Ascending aorta (tissue), 2 donors: ENCODE data around the gene KCNIP1. TPM values are rescaled to one million over a fixed set of nuclear protein-coding genes. Genes with fewer than 3 reads are reported as not detected.

Experiments used
- DNase-seq, 2 donors: peaks; one replicate each; pipeline ENCODE4 v3.0.0-alpha.2; 2019; ENCODE audit warnings: low spot score in 2 of 2
- H3K27ac ChIP-seq, 2 donors: fragments of 200-600 bp; sonication (generic); one replicate each; pipeline ENCODE4 v1.5.1; 2016 to 2017; ENCODE audit warnings: mild to moderate bottlenecking in 1 of 2
- H3K27me3 ChIP-seq: fragments of 200-600 bp; sonication (generic); one replicate; pipeline ENCODE4 v1.5.1; 2017
- H3K36me3 ChIP-seq, 2 donors: fragments of 200-600 bp; sonication (generic); one replicate each; pipeline ENCODE4 v1.5.1; 2016
- H3K4me1 ChIP-seq, 2 donors: fragments of 200-600 bp; sonication (generic); one replicate each; pipeline ENCODE4 v1.5.1; 2016 to 2017; ENCODE audit warnings: mild to moderate bottlenecking in 1 of 2
- H3K4me3 ChIP-seq, 2 donors: fragments of 200-600 bp; sonication (generic); one replicate each; pipeline ENCODE4 v1.5.1; 2016 to 2017; ENCODE audit warnings: mild to moderate bottlenecking in 1 of 2
- H3K9me3 ChIP-seq, 2 donors: fragments of 200-600 bp; sonication (generic); one replicate each; pipeline ENCODE4 v1.5.1; 2016
- CTCF ChIP-seq, 3 experiments: fragments of 200-600 bp in 2 of 3; fragments of 450-650 bp in 1 of 3; sonication (generic) in 2 of 3; IDR thresholded peaks; one replicate each; pipeline ENCODE4 v1.5.1; 2016 to 2019; ENCODE audit warnings: antibody characterized with exemption in 3 of 3, mild to moderate bottlenecking in 1 of 3, moderate library complexity in 1 of 3
- intact Hi-C: fragments of 100-400 bp; cut with DNase I; formaldehyde crosslinking; loops from one replicate; pipeline ENCODE4 v1.15.1; 2023
- total RNA-seq: library from RNA; depleted of rRNA; stranded (reverse); fragments of >200 nt; gene quantifications from one replicate; pipeline ENCODE4 v1.1.0, GENCODE V29; 2016

KCNIP1 gene
- total RNA-seq, 1 donor from 2014 or later = not detected

DNA sequence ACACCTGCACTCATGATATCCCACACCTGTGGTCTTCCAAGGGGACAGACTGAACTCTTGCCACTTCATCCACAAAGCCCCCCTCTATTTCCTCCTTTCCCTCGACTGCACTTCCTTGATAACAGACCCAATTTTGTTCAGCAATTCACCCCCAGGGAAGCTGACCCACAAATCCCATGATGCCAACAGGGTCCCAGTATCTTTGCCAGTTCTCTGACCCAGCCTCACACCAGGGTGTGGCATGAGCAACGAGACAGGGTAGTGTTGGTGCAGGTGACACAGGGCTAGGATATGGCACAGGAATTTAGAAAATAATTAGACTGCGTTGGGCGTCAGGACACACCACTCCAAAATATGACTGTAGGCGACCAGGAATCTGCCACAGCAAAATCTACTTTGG is 30.2 kb upstream of the KCNIP1 start:
- H3K4me3 ChIP-seq = no peak overlapping the region
- intact Hi-C loops = no loop called here
- H3K27ac ChIP-seq = no peak overlapping the region
- H3K9me3 ChIP-seq = no peaks in the 10 kb centered on the region
- no peak for DNase-seq
- no peak for TF ChIP-seq CTCF (IDR thresholded peaks at IDR 0.05)
- no peaks in the 10 kb centered on the region for H3K4me1 ChIP-seq
- H3K36me3 ChIP-seq = no peaks in the 10 kb centered on the region
- no peaks in the 10 kb centered on the region for H3K27me3 ChIP-seq

DNA sequence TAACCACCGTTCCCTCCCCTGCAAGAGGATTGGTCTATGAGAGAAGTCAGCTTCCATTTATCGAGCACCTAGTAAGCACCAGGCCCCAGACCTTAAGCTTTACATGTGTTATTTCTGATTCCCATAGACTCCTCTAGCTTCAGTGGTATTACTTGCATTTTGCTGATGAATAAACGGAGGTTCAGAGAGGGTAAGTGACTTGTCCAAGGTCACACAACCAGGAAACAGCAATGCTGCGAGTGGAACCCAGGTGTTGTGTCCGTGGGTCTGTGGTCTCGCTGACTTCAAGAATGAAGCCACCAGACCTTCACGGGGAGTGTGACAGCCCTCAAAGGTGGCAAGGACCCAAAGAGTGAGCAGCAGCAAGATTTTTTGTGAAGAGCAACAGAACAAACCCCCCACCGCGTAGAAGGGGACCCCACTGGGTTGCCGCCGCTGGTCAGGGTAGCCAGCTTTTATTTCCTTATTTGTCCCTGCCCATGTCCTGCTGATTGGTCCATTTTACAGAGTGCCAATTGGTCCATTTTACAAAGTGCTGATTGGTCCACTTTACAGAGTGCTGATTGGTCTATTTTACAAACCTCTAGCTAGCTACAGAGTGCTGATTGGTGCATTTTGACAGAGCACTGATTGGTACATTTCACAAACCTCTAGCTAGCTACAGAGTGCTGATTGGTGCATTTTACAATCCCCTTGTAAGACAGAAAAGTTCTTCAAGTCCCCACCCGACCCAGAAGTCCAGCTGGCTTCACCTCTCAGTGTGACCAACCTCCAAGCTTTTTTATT is 29.1 kb upstream of the KCNIP1 start:
- Histone ChIP-seq H3K9me3 (no peaks in the 10 kb centered on the region), H3K4me3 (no peak overlapping the region), H3K36me3 (no peaks in the 10 kb centered on the region), H3K4me1 (no peaks in the 10 kb centered on the region), H3K27ac (no peak overlapping the region), H3K27me3 (no peaks in the 10 kb centered on the region)
- DNase-seq = no peak
- intact Hi-C loops = no loop called here
- no peak for TF ChIP-seq CTCF (IDR thresholded peaks at IDR 0.05)

GRCh38 chr5:170475294-170476000 is 28.4 kb upstream of the KCNIP1 start:
- Histone ChIP-seq H3K4me1 (no peaks in the 10 kb centered on the region), H3K4me3 (no peak overlapping the region), H3K27me3 (no peaks in the 10 kb centered on the region), H3K27ac (no peak overlapping the region), H3K36me3 (no peaks in the 10 kb centered on the region), H3K9me3 (no peaks in the 10 kb centered on the region)
- no peak for TF ChIP-seq CTCF (IDR thresholded peaks at IDR 0.05)
- no peak for DNase-seq
- intact Hi-C loops = no loop called here

GRCh38 chr5:170476704-170477103 is 27.1 kb upstream of the KCNIP1 start:
- TF ChIP-seq CTCF (IDR thresholded peaks at IDR 0.05) = no peak
- Histone ChIP-seq H3K4me3 (no peak overlapping the region), H3K27ac (no peak overlapping the region), H3K27me3 (no peaks in the 10 kb centered on the region), H3K36me3 (no peaks in the 10 kb centered on the region), H3K9me3 (no peaks in the 10 kb centered on the region), H3K4me1 (no peaks in the 10 kb centered on the region)
- intact Hi-C loops = no loop called here
- DNase-seq = no peak

DNA sequence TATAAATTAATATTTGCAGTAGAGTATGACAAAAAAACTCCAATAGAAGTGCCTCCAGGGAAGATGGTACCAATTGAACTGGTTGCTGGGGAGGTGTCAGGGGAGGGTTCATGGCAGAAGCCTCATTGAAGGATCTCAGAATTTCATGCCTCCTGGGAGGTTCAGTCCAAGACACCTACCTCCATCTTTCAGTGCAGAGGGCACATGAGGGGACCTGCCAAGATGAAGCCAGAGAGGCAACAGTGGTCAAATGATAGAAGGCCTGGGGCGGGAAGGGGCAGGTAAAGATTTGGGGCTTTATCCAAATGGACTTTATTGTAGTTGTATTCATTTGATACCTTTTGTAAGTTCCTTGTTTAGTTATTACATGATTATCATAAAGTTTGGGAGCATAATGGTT is 25.9 kb upstream of the KCNIP1 start:
- intact Hi-C loops = no loop called here
- H3K36me3 ChIP-seq = no peaks in the 10 kb centered on the region
- TF ChIP-seq CTCF (IDR thresholded peaks at IDR 0.05) = no peak

More for the DNA sequence above, 25.9 kb upstream of the KCNIP1 start:
- Histone ChIP-seq H3K4me1 (no peaks in the 10 kb centered on the region), H3K27me3 (no peaks in the 10 kb centered on the region), H3K27ac (no peak overlapping the region), H3K9me3 (no peaks in the 10 kb centered on the region), H3K4me3 (no peak overlapping the region)
- no peak for DNase-seq
